ENCODE measurements around the gene BICC1. TPM values are rescaled to one million over a fixed set of nuclear protein-coding genes. Genes with fewer than 3 reads are reported as not detected.

The BICC1 gene
- total and polyA plus RNA-seq, 2 of the 13 experiments (the other 11 are each of a cell fraction or from before 2014, with no cell fraction given): 0.18 to 1.5 TPM

GRCh38 chr10:58488921-58489320, 23.8 kb upstream of the BICC1 start (continued):
- no peak for TF ChIP-seq ZNF18 (CRISPR knock-in tag; IDR thresholded peaks at IDR 0.05; ENCODE audit: insufficient replicate concordance)
- no peak for TF ChIP-seq ZNF629 (CRISPR knock-in tag; conservative IDR thresholded peaks at IDR 0.05)
- TF ChIP-seq ZNF142 (CRISPR knock-in tag; IDR thresholded peaks at IDR 0.05): no peak
- no peak for TF ChIP-seq ZNF331 (CRISPR knock-in tag; IDR thresholded peaks at IDR 0.05)

- CTCF ChIA-PET (ENCODE audit: low intra/inter-chr PET ratio, low total read pairs): no interaction called here
- no TSS peak for BruUV-seq (replicated peaks)
- no peak for FAIRE-seq
- TF ChIP-seq TGIF2 (CRISPR knock-in tag; IDR thresholded peaks at IDR 0.05) (no peak), ZNF589 (CRISPR knock-in tag; conservative IDR thresholded peaks at IDR 0.05) (no peak), ZNF34 (CRISPR knock-in tag; IDR thresholded peaks at IDR 0.05; ENCODE audit: borderline replicate concordance) (no peak), ZNF788 (CRISPR knock-in tag; IDR thresholded peaks at IDR 0.05; ENCODE audit: borderline replicate concordance) (no peak), ZFAT (CRISPR knock-in tag; conservative IDR thresholded peaks at IDR 0.05) (no peak), CREB3 (CRISPR knock-in tag; IDR thresholded peaks at IDR 0.05) (no peak), NFIB (CRISPR knock-in tag; IDR thresholded peaks at IDR 0.05; ENCODE audit: borderline replicate concordance) (no peak), TBX2 (CRISPR knock-in tag; IDR thresholded peaks at IDR 0.05; ENCODE audit: borderline replicate concordance) (no peak), TRIM22 (IDR thresholded peaks at IDR 0.05) (no peak), NFYC (CRISPR knock-in tag; IDR thresholded peaks at IDR 0.05) (no peak)
Observed at GRCh38 chr10:58502956-58503355, 9.7 kb upstream of the BICC1 start.

More at GRCh38 chr10:58502956-58503355, 9.7 kb upstream of the BICC1 start:
- POLR2A ChIA-PET: no interaction called here
- DNase-seq (ENCODE audit: low spot score): no peak
- no peaks in the 10 kb centered on the region for H3K4me1 ChIP-seq (ENCODE audit: insufficient read depth, low read length)
- H2AFZ ChIP-seq (ENCODE audit: low read length): no peak overlapping the region
- H3K27me3 ChIP-seq (ENCODE audit: control insufficient read depth in 1 of 2, insufficient read depth in 2 of 2, low read length in 2 of 2): peaks cover 0 to 12% of the 10 kb centered on the region in 2 experiments; a peak in 2 of 5 replicates
- no peaks in the 10 kb centered on the region for H3K36me3 ChIP-seq (replicated peaks in 1 of 2; ENCODE audit: control insufficient read depth in 1 of 2, insufficient read depth in 2 of 2, low read length in 2 of 2)
- H3K4me2 ChIP-seq (ENCODE audit: low read depth, low read length): no peak overlapping the region
- no peaks in the 10 kb centered on the region for H3K79me2 ChIP-seq (ENCODE audit: insufficient read depth, low read length)
- H3K9ac ChIP-seq (ENCODE audit: insufficient read depth, low read depth, low read length): no peak overlapping the region
- in situ Hi-C loops (cut with HindIII; ENCODE audit: extremely low pct_ligation_motif_present, low pct_unique_long_range_greater_than_20kb): no loop called here
- H3K27ac ChIP-seq (ENCODE audit: extremely low read length, insufficient read depth, low read length): no peak overlapping the region
- ATAC-seq: no peak
- H3K9me3 ChIP-seq (ENCODE audit: low read length): no peaks in the 10 kb centered on the region
- H3K4me3 ChIP-seq (replicated peaks in 1 of 3; ENCODE audit: insufficient read depth in 1 of 3, low read depth in 2 of 3, low read length in 3 of 3): no peak overlapping the region
- intact Hi-C loops (cut with micrococcal nuclease; ENCODE audit: unreplicated experiment): no loop called here
- WGBS (ENCODE audit: low lambda C conversion rate): 11% methylated on average over 1 of the region's 1 CpG
- H4K20me1 ChIP-seq (ENCODE audit: insufficient read depth, low read length): no peaks in the 10 kb centered on the region
